ENCODE data around the gene PLXNA1. TPM values are rescaled to one million over a fixed set of nuclear protein-coding genes. Genes with fewer than 3 reads are reported as not detected.

The PLXNA1 gene
- total RNA-seq, 1 experiment from 2014 or later: 30.3 TPM

- H3K4me2 ChIP-seq (ENCODE audit: low read length): no peak overlapping the region
- no peaks in the 10 kb centered on the region for H3K36me3 ChIP-seq (ENCODE audit: control insufficient read depth in 1 of 2, insufficient read depth in 2 of 2, low read length in 2 of 2)
- H3K9ac ChIP-seq (ENCODE audit: low read length): no peak overlapping the region
- ChIA-PET POLR2A (no interaction called here), RAD21 (ENCODE audit: low non-redundant PET in 1 of 2, low total read pairs in 2 of 2, uncharacterized antibody in 2 of 2, unreplicated experiment in 2 of 2) (no interaction called here), CTCF (no interaction called here)
- no peaks in the 10 kb centered on the region for H3K79me2 ChIP-seq (ENCODE audit: insufficient read depth, low read length)
- no peak for ATAC-seq
- no peaks in the 10 kb centered on the region for H3K9me3 ChIP-seq (ENCODE audit: control insufficient read depth in 1 of 2, insufficient read depth in 1 of 2, low read depth in 1 of 2, low read length in 2 of 2)
- no peak overlapping the region for H3K4me3 ChIP-seq (replicated peaks in 1 of 2; ENCODE audit: low read depth in 1 of 2, low read length in 2 of 2)
- no peak overlapping the region for H2AFZ ChIP-seq (ENCODE audit: low read depth, low read length, poor library complexity, severe bottlenecking)
- H3K4me1 ChIP-seq (ENCODE audit: control insufficient read depth in 1 of 2, insufficient read depth in 2 of 2, low read length in 2 of 2): no peaks in the 10 kb centered on the region
- no peaks in the 10 kb centered on the region for H3K9me2 ChIP-seq (ENCODE audit: insufficient read depth)
- no TSS peak for BruUV-seq (replicated peaks)
- intact Hi-C loops (cut with micrococcal nuclease): no loop called here
- no peaks in the 10 kb centered on the region for H4K20me1 ChIP-seq (ENCODE audit: insufficient read depth)
- H3K27me3 ChIP-seq (ENCODE audit: insufficient read depth, low read length): no peaks in the 10 kb centered on the region
- no peak for TF ChIP-seq ZBTB33 (IDR thresholded peaks at IDR 0.05; ENCODE audit: extremely low read depth, insufficient replicate concordance, low read length)
- no peak for TF ChIP-seq ELF1 (IDR thresholded peaks at IDR 0.05; ENCODE audit: borderline replicate concordance, low read depth)
- no peak for TF ChIP-seq EZH2 (IDR thresholded peaks at IDR 0.05)
- TF ChIP-seq ZFX (IDR thresholded peaks at IDR 0.05): no peak
- TF ChIP-seq CEBPB (IDR thresholded peaks at IDR 0.05; ENCODE audit: low read depth): no peak
- TF ChIP-seq SP1 (IDR thresholded peaks at IDR 0.05; ENCODE audit: low read depth): no peak
- no peak for TF ChIP-seq TCF7L2 (IDR thresholded peaks at IDR 0.05; ENCODE audit: borderline replicate concordance, extremely low read depth, insufficient read depth, insufficient read length)
- no peak for TF ChIP-seq MAX (IDR thresholded peaks at IDR 0.05)
- no peak for TF ChIP-seq JUND (IDR thresholded peaks at IDR 0.05)
- TF ChIP-seq EGR1 (IDR thresholded peaks at IDR 0.05; ENCODE audit: low read depth): no peak
- TF ChIP-seq EZH2phosphoT487 (IDR thresholded peaks at IDR 0.05; ENCODE audit: borderline replicate concordance): no peak
- no peak for TF ChIP-seq CTCF (IDR thresholded peaks at IDR 0.05 in 2 of 3, conservative IDR thresholded peaks at IDR 0.05 in 1 of 3; ENCODE audit: borderline replicate concordance in 1 of 3, insufficient read depth in 1 of 3, low read depth in 2 of 3, low read length in 2 of 3)
- no peak overlapping the region for H3K27ac ChIP-seq (ENCODE audit: low read depth, low read length)
- DNase-seq (ENCODE audit: low read depth, low spot score): no peak
Observed at GRCh38 chr3:126957776-126958637, 24.9 kb upstream of the PLXNA1 start.
